ENCODE results near the gene MRPL50.

Gene MRPL50

DNA sequence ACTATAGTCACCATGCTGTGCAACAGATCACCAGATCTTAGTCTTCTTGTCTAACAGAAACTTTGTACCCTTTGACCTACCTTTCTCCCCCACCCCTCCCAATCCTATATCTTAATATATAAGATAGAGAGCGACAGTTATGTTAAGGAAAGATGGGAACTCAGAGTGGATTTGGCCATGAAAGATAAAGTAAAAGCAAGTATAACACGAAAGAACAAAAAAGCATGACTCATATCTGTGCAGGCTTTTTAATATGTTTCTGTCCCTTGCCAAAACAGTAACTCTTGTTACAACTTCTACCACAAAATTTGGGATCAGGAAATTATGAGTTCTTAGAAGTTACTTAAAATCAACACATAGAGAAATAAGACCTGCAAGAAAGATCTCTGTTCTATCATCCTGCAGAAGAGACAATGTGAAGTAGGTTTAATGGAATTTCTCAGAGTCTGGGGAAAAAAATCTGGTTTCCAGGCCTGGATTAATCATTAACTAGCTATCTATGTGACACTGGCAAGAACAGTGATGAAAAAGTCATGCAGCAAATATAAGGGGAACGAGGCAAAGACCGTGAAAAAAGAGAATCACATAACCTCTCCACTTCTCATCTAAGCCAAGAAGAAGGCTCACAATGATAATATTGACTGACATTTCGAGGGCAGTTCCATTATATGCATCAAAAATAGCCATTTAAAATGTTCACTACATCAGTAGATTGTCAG lies 32.2 kb downstream of the MRPL50 start:
- TF ChIP-seq RARB (CRISPR knock-in tag; IDR thresholded peaks at IDR 0.05) (no peak), GLIS3 (CRISPR knock-in tag; IDR thresholded peaks at IDR 0.05) (no peak), ZFP3 (CRISPR knock-in tag; IDR thresholded peaks at IDR 0.05) (no peak), ZNF70 (CRISPR knock-in tag; IDR thresholded peaks at IDR 0.05) (no peak), TOX (CRISPR knock-in tag; IDR thresholded peaks at IDR 0.05; ENCODE audit: borderline replicate concordance) (no peak), ZNF8 (CRISPR knock-in tag; IDR thresholded peaks at IDR 0.05) (no peak), CSDC2 (CRISPR knock-in tag; IDR thresholded peaks at IDR 0.05) (no peak), ZC3H10 (CRISPR knock-in tag; IDR thresholded peaks at IDR 0.05) (no peak)
- TF ChIP-seq, protein P1, sequence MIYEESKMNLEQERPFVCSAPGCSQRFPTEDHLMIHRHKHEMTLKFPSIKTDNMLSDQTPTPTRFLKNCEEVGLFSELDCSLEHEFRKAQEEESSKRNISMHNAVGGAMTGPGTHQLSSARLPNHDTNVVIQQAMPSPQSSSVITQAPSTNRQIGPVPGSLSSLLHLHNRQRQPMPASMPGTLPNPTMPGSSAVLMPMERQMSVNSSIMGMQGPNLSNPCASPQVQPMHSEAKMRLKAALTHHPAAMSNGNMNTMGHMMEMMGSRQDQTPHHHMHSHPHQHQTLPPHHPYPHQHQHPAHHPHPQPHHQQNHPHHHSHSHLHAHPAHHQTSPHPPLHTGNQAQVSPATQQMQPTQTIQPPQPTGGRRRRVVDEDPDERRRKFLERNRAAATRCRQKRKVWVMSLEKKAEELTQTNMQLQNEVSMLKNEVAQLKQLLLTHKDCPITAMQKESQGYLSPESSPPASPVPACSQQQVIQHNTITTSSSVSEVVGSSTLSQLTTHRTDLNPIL (CRISPR knock-in tag; IDR thresholded peaks at IDR 0.05; ENCODE audit: low read depth), result no peak
- TF ChIP-seq, protein P2, sequence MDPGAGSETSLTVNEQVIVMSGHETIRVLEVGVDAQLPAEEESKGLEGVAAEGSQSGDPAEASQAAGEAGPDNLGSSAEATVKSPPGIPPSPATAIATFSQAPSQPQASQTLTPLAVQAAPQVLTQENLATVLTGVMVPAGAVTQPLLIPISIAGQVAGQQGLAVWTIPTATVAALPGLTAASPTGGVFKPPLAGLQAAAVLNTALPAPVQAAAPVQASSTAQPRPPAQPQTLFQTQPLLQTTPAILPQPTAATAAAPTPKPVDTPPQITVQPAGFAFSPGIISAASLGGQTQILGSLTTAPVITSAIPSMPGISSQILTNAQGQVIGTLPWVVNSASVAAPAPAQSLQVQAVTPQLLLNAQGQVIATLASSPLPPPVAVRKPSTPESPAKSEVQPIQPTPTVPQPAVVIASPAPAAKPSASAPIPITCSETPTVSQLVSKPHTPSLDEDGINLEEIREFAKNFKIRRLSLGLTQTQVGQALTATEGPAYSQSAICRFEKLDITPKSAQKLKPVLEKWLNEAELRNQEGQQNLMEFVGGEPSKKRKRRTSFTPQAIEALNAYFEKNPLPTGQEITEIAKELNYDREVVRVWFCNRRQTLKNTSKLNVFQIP (CRISPR knock-in tag; IDR thresholded peaks at IDR 0.05; ENCODE audit: borderline replicate concordance, low read depth), result no peak
- peak; percentile 39; the same call in 2 of the 3 replicates for ATAC-seq

DNA sequence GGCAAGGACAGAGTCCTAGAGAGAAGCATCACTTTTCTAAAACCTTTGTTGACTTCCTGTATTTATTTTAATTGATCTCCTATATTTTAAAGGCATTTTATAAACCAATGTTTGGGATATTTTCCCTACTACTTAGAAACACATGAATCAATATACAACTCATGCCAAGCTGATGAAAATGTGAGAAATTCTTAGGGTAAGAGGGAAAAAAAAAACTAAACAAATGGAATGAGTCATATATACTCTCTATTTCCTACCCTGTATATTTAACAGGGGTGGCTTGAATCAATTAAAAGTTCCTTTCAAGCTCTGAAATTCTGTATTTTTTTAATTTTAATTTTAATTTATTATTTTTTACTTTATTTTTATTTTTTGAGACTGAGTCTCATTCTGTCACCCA lies 33.2 kb downstream of the MRPL50 start:
- TF ChIP-seq ZNF565 (CRISPR knock-in tag; conservative IDR thresholded peaks at IDR 0.05; ENCODE audit: low read depth) (no peak), ISL1 (CRISPR knock-in tag; IDR thresholded peaks at IDR 0.05) (no peak), PPARA (CRISPR knock-in tag; IDR thresholded peaks at IDR 0.05; ENCODE audit: borderline replicate concordance) (no peak), SNAI2 (CRISPR knock-in tag; IDR thresholded peaks at IDR 0.05) (no peak), ZC3H10 (CRISPR knock-in tag; IDR thresholded peaks at IDR 0.05) (no peak)
- TF ChIP-seq, protein P3, sequence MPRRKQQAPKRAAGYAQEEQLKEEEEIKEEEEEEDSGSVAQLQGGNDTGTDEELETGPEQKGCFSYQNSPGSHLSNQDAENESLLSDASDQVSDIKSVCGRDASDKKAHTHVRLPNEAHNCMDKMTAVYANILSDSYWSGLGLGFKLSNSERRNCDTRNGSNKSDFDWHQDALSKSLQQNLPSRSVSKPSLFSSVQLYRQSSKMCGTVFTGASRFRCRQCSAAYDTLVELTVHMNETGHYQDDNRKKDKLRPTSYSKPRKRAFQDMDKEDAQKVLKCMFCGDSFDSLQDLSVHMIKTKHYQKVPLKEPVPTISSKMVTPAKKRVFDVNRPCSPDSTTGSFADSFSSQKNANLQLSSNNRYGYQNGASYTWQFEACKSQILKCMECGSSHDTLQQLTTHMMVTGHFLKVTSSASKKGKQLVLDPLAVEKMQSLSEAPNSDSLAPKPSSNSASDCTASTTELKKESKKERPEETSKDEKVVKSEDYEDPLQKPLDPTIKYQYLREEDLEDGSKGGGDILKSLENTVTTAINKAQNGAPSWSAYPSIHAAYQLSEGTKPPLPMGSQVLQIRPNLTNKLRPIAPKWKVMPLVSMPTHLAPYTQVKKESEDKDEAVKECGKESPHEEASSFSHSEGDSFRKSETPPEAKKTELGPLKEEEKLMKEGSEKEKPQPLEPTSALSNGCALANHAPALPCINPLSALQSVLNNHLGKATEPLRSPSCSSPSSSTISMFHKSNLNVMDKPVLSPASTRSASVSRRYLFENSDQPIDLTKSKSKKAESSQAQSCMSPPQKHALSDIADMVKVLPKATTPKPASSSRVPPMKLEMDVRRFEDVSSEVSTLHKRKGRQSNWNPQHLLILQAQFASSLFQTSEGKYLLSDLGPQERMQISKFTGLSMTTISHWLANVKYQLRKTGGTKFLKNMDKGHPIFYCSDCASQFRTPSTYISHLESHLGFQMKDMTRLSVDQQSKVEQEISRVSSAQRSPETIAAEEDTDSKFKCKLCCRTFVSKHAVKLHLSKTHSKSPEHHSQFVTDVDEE (CRISPR knock-in tag; IDR thresholded peaks at IDR 0.05), result no peak
- no peak for ATAC-seq

DNA sequence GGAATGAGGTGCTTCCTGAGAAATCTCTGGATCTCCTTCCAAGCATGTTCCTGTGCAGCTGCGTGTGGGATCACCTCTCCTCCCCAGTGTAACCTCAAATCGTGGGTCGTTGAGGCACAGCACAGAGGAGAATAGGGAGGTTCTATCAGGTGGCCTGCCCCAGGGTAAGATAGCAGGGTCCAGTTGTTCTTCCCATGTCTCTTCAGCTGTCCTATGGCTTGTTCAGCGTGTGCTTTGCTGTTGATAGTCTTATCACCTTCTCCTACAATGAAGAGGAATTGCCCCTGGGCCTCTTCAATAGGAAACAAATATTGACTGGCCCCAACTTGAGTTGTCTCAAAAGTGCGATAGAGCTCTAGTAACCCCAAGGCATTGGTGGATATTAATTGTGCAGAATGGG lies 36.0 kb downstream of the MRPL50 start:
- ATAC-seq, result no peak

More for the DNA sequence above, 36.0 kb downstream of the MRPL50 start:
- TF ChIP-seq ZNF8 (CRISPR knock-in tag; IDR thresholded peaks at IDR 0.05), result no peak
- TF ChIP-seq RARB (CRISPR knock-in tag; IDR thresholded peaks at IDR 0.05), result no peak
- no peak for TF ChIP-seq ZNF70 (CRISPR knock-in tag; IDR thresholded peaks at IDR 0.05)
- TF ChIP-seq PPARA (CRISPR knock-in tag; IDR thresholded peaks at IDR 0.05; ENCODE audit: borderline replicate concordance), result no peak
- TF ChIP-seq GLIS3 (CRISPR knock-in tag; IDR thresholded peaks at IDR 0.05), result no peak
- no peak for TF ChIP-seq ZC3H10 (CRISPR knock-in tag; IDR thresholded peaks at IDR 0.05)
- no peak for TF ChIP-seq ESRRG (CRISPR knock-in tag; IDR thresholded peaks at IDR 0.05)
- TF ChIP-seq TCF4 (CRISPR knock-in tag; IDR thresholded peaks at IDR 0.05; ENCODE audit: borderline replicate concordance), result no peak
- TF ChIP-seq ISL1 (CRISPR knock-in tag; IDR thresholded peaks at IDR 0.05), result no peak
- TF ChIP-seq, protein P3 (CRISPR knock-in tag; IDR thresholded peaks at IDR 0.05), result no peak
- TF ChIP-seq ZFP30 (CRISPR knock-in tag; IDR thresholded peaks at IDR 0.05), result no peak
- no peak for TF ChIP-seq SNAI2 (CRISPR knock-in tag; IDR thresholded peaks at IDR 0.05)
- no peak for TF ChIP-seq CSDC2 (CRISPR knock-in tag; IDR thresholded peaks at IDR 0.05)

Measured in SK-N-SH treated with all-trans-retinoic acid at 6 μM for 48 hours (cell line).